HepG2 (cell line): ENCODE results near the gene KRTAP6-1. TPM values are rescaled to one million over a fixed set of nuclear protein-coding genes. Genes with fewer than 3 reads are reported as not detected.

Experiments
- ATAC-seq: fragments of 200-7000 bp; cut with Tn5 transposase; 3 replicates; pipeline ENCODE4 v1.9.1; 2020; ENCODE audit warnings: mild to moderate bottlenecking, moderate library complexity
- BruUV-seq: library from RNA; stranded (reverse); fragments of 400-500 nt; replicated peaks from 2 replicates; lab custom pipeline; 2021; lab: Mats Ljungman, UMichigan
- CTCF ChIA-PET: fragments of 300-600 bp; formaldehyde crosslinking; extraction: SDS; loops from one replicate; lab custom pipeline; 2021; ENCODE audit warnings: low total read pairs, inconsistent platforms, low intra/inter-chr PET ratio; lab: Yijun Ruan, JAX
- POLR2A ChIA-PET: fragments of 350-600 bp; sonication (Branson Sonifier 250); formaldehyde crosslinking; loops from one replicate; lab custom pipeline; 2020; ENCODE audit warnings: antibody characterized with exemption, inconsistent platforms; lab: Yijun Ruan, JAX
- DNase-seq: peaks from one replicate; pipeline ENCODE4 v3.0.0-alpha.2; 2015; ENCODE audit warnings: low spot score
- FAIRE-seq: peaks from 3 replicates; lab custom pipeline; 2011; peaks lifted over from hg19 to GRCh38; lab: Jason Lieb, UNC
- H2AFZ ChIP-seq: one replicate; pipeline ENCODE4 v1.6.1; 2011; ENCODE audit warnings: low read length, inconsistent platforms
- H3K27ac ChIP-seq: fragments of 300-600 bp; 3 replicates; pipeline ENCODE4 v1.8.0; 2011; ENCODE audit warnings: mixed run types, mild to moderate bottlenecking, mixed read lengths, low read length, inconsistent platforms; ENCODE audit not compliant: insufficient read depth; ENCODE audit errors: extremely low read length
- H3K27me3 ChIP-seq, 2 experiments: fragments of 200-600 bp in 1 of 2; 2 replicates in 1 of 2; 3 replicates in 1 of 2; pipeline versions ENCODE4 v1.6.0 to v1.8.0; 2011; ENCODE audit warnings: low read length in 2 of 2, mild to moderate bottlenecking in 2 of 2, moderate library complexity in 2 of 2, inconsistent platforms in 1 of 2; ENCODE audit not compliant: insufficient read depth in 2 of 2, control insufficient read depth in 1 of 2
- H3K36me3 ChIP-seq, 2 experiments: fragments of 200-600 bp in 1 of 2; replicated peaks in 1 of 2; 2 replicates in 1 of 2; 3 replicates in 1 of 2; pipeline versions ENCODE4 v1.5.1 to v1.8.0; 2011; ENCODE audit warnings: low read length in 2 of 2, inconsistent platforms in 1 of 2; ENCODE audit not compliant: insufficient read depth in 2 of 2, control insufficient read depth in 1 of 2
- H3K4me1 ChIP-seq: 2 replicates; pipeline ENCODE4 v1.5.1; 2012; ENCODE audit warnings: low read length, inconsistent platforms; ENCODE audit not compliant: insufficient read depth
- H3K4me2 ChIP-seq: 2 replicates; pipeline ENCODE4 v1.6.0; 2011; ENCODE audit warnings: low read depth, low read length, inconsistent platforms
- H3K4me3 ChIP-seq, 3 experiments: fragments of 200-600 bp in 1 of 3; sonication (generic), shearing (Covaris generic) in 1 of 3; replicated peaks in 1 of 3; 2 replicates each; pipeline ENCODE4 v1.5.1; 2011 to 2016; ENCODE audit warnings: low read length in 3 of 3, inconsistent platforms in 2 of 3, low read depth in 2 of 3, mild to moderate bottlenecking in 2 of 3, control low read depth in 1 of 3, mixed read lengths in 1 of 3; ENCODE audit not compliant: insufficient read depth in 1 of 3
- H3K79me2 ChIP-seq: one replicate; pipeline ENCODE4 v1.6.1; 2011; ENCODE audit warnings: low read length, inconsistent platforms; ENCODE audit not compliant: insufficient read depth
- H3K9ac ChIP-seq: 2 replicates; pipeline ENCODE4 v1.6.0; 2011; ENCODE audit warnings: mild to moderate bottlenecking, low read depth, low read length, inconsistent platforms; ENCODE audit not compliant: insufficient read depth
- H3K9me3 ChIP-seq: 2 replicates; pipeline ENCODE4 v1.5.1; 2012; ENCODE audit warnings: mild to moderate bottlenecking, low read length
- H4K20me1 ChIP-seq: 2 replicates; pipeline ENCODE4 v1.6.0; 2011; ENCODE audit warnings: inconsistent platforms, mild to moderate bottlenecking, low read length, moderate library complexity; ENCODE audit not compliant: insufficient read depth
- ARID2 ChIP-seq: sonication (generic); formaldehyde crosslinking; IDR thresholded peaks from 2 replicates; pipeline ENCODE4 v1.8.1; 2022; ENCODE audit warnings: mild to moderate bottlenecking, missing genetic modification reagents, borderline replicate concordance
- FOXO4 ChIP-seq: sonication (generic); formaldehyde crosslinking; conservative IDR thresholded peaks from 2 replicates; pipeline ENCODE4 v1.8.1; 2023; ENCODE audit warnings: missing genetic modification reagents
- MAFF ChIP-seq: IDR thresholded peaks from 2 replicates; pipeline ENCODE4 v1.6.1; 2011; ENCODE audit warnings: low read depth, low read length, improper control_type of control experiment
- PRPF4 ChIP-seq: fragments of 200-400 bp; formaldehyde crosslinking; IDR thresholded peaks from 2 replicates; pipeline ENCODE4 v1.6.1; 2016; ENCODE audit warnings: low read length, low read depth; ENCODE audit not compliant: poor library complexity, severe bottlenecking
- ZNF333 ChIP-seq: sonication (generic); formaldehyde crosslinking; IDR thresholded peaks from 2 replicates; pipeline ENCODE4 v1.4.0; 2020; ENCODE audit warnings: mild to moderate bottlenecking, missing genetic modification reagents, borderline replicate concordance
- ZNF605 ChIP-seq: sonication (generic); formaldehyde crosslinking; IDR thresholded peaks from 2 replicates; pipeline ENCODE4 v1.8.0; 2022; ENCODE audit warnings: mild to moderate bottlenecking, missing genetic modification reagents
- ZNF772 ChIP-seq: sonication (generic); formaldehyde crosslinking; IDR thresholded peaks from 2 replicates; pipeline ENCODE4 v1.5.0; 2020; ENCODE audit warnings: mild to moderate bottlenecking, missing genetic modification reagents
- in situ Hi-C: cut with HindIII; loops from 2 replicates; pipeline ENCODE4 v1.10.0; 2017; ENCODE audit warnings: low pct_unique_long_range_greater_than_20kb; ENCODE audit not compliant: extremely low pct_ligation_motif_present
- intact Hi-C: fragments of 100-400 bp; cut with micrococcal nuclease; formaldehyde crosslinking; loops from one replicate; pipeline ENCODE4 v1.10.0; 2022; ENCODE audit not compliant: unreplicated experiment
- polyA plus RNA-seq, 8 experiments: library from polyadenylated mRNA; depleted of rRNA in 3 of 8; stranded (reverse) in 7 of 8; unstranded in 1 of 8; fragments of >200 nt; fragmentation: Illumina TruSeq in 4 of 8; extraction: Trizol in 4 of 8; gene quantifications; 2 replicates each; pipeline versions ENCODE4 v1.2.1 to v1.2.3, GENCODE V29; 2011 to 2016; ENCODE audit warnings: low read depth in 4 of 8, missing spikeins in 1 of 8, mixed read lengths in 1 of 8; ENCODE audit not compliant: insufficient read depth in 1 of 8
- total RNA-seq, 5 experiments: library from RNA; depleted of rRNA; stranded (reverse); fragments of >200 nt; fragmentation: Illumina TruSeq; extraction: Trizol; gene quantifications; 2 replicates each; pipeline ENCODE4 v1.2.3, GENCODE V29; 2016; ENCODE audit warnings: low read depth in 1 of 5
- TF ChIP-seq, protein P1 (sequence below): sonication (generic); formaldehyde crosslinking; IDR thresholded peaks from 2 replicates; pipeline ENCODE4 v1.4.0; 2020; ENCODE audit warnings: missing genetic modification reagents, borderline replicate concordance
- TF ChIP-seq, protein P2 (sequence below): sonication (generic); formaldehyde crosslinking; IDR thresholded peaks from 2 replicates; pipeline ENCODE4 v1.8.0; 2022; ENCODE audit warnings: missing genetic modification reagents, mild to moderate bottlenecking, moderate library complexity, borderline replicate concordance

Gene KRTAP6-1
- total and polyA plus RNA-seq, 2 of the 13 experiments (the other 11 are each of a cell fraction or from before 2014, with no cell fraction given), result not detected

DNA sequence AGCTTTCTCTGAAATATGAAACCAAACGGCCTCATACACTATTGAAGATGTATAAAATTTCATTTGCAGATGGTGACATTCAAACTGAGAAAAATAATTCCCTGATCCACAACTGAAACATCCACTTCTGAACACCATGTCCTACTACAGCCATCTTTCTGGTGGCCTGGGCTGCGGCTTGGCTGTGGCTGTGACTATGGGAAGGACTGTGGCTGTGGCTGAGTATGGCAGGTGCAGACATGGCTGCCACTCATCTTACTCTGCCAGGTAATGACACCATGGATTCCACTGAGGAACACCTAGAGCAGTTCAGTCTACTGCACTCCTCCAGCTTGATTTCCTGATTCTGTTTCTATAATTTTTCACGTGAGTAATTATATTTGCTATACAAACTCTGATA, 6.8 kb upstream of the KRTAP6-1 start, which contains the start of gene KRTAP20-4 (continued):
- TF ChIP-seq, protein P1, sequence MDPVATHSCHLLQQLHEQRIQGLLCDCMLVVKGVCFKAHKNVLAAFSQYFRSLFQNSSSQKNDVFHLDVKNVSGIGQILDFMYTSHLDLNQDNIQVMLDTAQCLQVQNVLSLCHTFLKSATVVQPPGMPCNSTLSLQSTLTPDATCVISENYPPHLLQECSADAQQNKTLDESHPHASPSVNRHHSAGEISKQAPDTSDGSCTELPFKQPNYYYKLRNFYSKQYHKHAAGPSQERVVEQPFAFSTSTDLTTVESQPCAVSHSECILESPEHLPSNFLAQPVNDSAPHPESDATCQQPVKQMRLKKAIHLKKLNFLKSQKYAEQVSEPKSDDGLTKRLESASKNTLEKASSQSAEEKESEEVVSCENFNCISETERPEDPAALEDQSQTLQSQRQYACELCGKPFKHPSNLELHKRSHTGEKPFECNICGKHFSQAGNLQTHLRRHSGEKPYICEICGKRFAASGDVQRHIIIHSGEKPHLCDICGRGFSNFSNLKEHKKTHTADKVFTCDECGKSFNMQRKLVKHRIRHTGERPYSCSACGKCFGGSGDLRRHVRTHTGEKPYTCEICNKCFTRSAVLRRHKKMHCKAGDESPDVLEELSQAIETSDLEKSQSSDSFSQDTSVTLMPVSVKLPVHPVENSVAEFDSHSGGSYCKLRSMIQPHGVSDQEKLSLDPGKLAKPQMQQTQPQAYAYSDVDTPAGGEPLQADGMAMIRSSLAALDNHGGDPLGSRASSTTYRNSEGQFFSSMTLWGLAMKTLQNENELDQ, result no peak
- TF ChIP-seq PRPF4, result no peak
- TF ChIP-seq, protein P2, sequence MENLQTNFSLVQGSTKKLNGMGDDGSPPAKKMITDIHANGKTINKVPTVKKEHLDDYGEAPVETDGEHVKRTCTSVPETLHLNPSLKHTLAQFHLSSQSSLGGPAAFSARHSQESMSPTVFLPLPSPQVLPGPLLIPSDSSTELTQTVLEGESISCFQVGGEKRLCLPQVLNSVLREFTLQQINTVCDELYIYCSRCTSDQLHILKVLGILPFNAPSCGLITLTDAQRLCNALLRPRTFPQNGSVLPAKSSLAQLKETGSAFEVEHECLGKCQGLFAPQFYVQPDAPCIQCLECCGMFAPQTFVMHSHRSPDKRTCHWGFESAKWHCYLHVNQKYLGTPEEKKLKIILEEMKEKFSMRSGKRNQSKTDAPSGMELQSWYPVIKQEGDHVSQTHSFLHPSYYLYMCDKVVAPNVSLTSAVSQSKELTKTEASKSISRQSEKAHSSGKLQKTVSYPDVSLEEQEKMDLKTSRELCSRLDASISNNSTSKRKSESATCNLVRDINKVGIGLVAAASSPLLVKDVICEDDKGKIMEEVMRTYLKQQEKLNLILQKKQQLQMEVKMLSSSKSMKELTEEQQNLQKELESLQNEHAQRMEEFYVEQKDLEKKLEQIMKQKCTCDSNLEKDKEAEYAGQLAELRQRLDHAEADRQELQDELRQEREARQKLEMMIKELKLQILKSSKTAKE (CRISPR knock-in tag), result no peak
- TF ChIP-seq, all 625 proteins: peak for 0

GRCh38 chr21:30620080-30620479, 6.3 kb upstream of the KRTAP6-1 start:
- ATAC-seq, result no peak
- DNase-seq, result no peak
- in situ Hi-C loops (no loop called here), intact Hi-C loops (no loop called here)
- Histone ChIP-seq H3K79me2 (no peaks in the 10 kb centered on the region), H3K4me3 (no peak overlapping the region), H4K20me1 (no peaks in the 10 kb centered on the region), H2AFZ (no peak overlapping the region), H3K27ac (no peak overlapping the region), H3K4me2 (no peak overlapping the region), H3K4me1 (no peaks in the 10 kb centered on the region), H3K36me3 (no peaks in the 10 kb centered on the region), H3K9me3 (peaks cover 83% of the 10 kb centered on the region), H3K9ac (no peak overlapping the region), H3K27me3 (no peaks in the 10 kb centered on the region)
- BruUV-seq, result no TSS peak
- TF ChIP-seq ZNF772 (CRISPR knock-in tag), result no peak
- no peak for TF ChIP-seq ZNF605 (CRISPR knock-in tag)
- TF ChIP-seq ZNF333 (CRISPR knock-in tag), result no peak
- no peak for TF ChIP-seq ARID2 (CRISPR knock-in tag)
- no peak for TF ChIP-seq MAFF
- TF ChIP-seq FOXO4 (CRISPR knock-in tag), result no peak
- ChIA-PET CTCF (no interaction called here), POLR2A (no interaction called here)
- no peak for FAIRE-seq
